ENCODE results near the gene ATP6V0B. TPM values are rescaled to one million over a fixed set of nuclear protein-coding genes. Genes with fewer than 3 reads are reported as not detected.

The ATP6V0B gene
- polyA plus RNA-seq (2013, experiment 1 of 2; ENCODE audit: insufficient read length), result 67.2 TPM
- polyA plus RNA-seq (2013, experiment 2 of 2; ENCODE audit: insufficient read length), result 61.9 TPM

DNA sequence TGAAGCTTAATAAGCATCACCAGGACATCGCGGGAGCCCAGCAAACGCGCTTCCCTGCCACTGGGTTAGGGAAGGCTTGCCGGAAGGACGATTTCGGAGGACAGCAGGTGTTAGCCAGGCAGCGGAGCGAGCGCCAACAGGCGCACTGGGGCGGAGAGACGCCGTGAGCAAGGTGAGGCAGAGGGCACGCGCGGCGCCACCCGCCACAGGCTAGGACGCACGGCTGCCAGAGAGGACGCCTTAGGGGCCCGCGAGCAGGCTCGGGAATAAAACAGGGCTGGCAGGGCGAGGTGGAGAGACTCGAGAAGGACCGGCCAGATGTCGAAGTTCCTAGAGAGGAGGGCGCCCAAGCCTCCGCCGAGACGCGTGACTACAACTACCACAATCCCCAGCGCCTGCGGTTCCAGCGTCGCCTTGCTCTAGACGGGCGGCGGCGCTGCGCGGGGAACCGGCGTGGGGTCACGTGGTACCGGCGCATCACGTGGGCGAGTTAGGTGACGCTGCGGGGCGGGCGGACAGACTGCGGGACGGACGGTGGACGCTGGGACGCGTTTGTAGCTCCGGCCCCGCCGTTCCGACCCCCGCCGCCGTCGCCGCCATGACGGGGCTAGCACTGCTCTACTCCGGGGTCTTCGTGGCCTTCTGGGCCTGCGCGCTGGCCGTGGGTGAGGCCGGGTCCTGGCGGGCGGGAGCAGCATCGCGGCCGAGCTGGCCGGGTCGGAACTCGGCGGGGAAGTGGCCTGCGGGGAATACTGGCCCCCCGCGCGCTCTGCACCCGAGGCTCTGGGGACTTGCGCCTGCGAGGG lies at the start of gene ATP6V0B:
Gene ATP6V0B (plus strand): TSS at position 518 of the 806 bp plus-strand sequence. CDS start 81 bp downstream, at position 599.
- peak; percentile 92 for DNase-seq

GRCh38 chr1:43925846-43926245 lies 48.9 kb upstream of the ATP6V0B start:
- DNase-seq, result peak; percentile 60

GRCh38 chr1:43930168-43930948 lies 44.4 kb upstream of the ATP6V0B start:
- DNase-seq, result no peak

DNA sequence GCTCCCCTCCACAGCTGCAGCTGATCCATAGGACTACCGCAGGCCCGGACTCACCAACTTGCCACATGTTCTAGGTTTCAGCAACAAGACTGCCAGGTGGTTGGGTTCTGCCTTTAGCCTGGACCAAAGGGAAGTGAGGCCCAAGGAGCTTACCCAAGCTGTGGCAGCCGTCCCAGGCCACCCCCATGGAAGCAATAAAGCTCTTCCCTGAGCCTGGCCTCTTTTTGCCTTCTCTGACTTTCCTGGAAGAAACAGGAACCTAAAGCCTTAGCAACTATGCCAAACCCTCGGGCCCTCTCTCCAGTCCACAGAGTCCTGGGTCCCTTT lies 43.8 kb upstream of the ATP6V0B start:
- DNase-seq, result no peak

- no peak for DNase-seq
Observed at GRCh38 chr1:43931711-43932660, 42.8 kb upstream of the ATP6V0B start.

GRCh38 chr1:43932786-43933385 lies 41.9 kb upstream of the ATP6V0B start:
- DNase-seq, result peak; percentile 67

GRCh38 chr1:43933386-43934100 lies 41.2 kb upstream of the ATP6V0B start, which contains the start of gene ARTN:
ARTN (plus strand) TSS chr1:43933801; CDS start chr1:43935657, 1,856 bp downstream.
- DNase-seq, result no peak

DNA sequence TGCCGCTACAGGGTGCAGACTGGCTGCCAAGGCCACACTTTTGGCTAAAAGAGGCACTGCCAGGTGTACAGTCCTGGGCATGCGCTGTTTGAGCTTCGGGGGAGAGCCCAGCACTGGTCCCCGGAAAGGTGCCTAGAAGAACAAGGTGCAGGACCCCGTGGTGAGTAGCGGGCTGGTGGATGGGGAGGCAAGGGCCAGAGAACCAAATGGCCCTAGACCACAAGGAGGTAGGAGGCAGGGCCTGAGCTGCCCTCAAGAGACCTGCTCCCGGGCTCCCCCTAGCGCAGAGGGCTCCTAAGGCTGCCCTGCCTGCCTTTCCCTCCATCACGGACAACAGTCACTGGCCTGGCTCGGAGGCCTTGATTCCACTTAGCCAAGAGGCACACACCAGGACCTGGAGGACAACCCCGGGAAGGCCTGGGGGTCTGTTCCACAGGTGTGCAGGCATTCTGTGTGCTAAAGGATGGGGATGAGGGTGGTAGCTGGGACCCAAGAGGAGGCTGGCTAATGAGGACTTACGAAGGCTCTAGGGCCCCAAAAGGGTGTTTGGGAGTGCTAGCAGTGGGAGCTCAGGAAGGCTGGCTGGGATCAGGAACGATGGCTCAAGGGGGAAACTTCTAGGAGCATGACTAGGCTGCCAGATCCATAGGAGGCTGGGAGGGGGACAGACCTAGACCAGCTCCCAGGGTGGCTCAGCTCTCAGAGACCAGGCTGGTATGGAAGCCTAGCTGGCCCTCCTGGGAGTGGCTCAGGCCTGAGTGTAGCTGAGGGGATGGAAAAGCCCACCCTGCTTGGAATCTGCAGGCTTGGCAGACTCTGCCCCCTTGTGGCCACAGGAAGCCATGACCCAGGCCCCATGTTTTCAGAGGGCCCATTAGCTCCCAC lies 40.4 kb upstream of the ATP6V0B start:
- DNase-seq, result peak; percentile 59

DNA sequence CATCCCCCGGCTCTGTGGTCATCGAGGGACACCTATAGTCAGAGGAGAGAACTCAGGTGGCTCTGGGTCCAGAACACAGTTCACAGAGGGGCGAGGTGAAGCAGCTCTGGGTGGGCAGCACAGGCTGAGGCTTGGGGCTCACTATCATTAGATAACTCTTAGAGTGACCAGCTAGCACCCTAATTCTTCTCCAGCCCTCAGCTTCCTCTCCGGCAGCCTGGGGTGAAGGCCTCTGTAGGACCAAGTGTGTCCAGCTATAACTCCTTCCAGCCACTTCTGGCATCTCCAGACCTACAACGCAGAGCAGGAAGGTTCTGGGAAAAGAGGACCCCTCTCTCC lies 39.8 kb upstream of the ATP6V0B start:
- DNase-seq, result no peak

- no peak for DNase-seq
Observed at GRCh38 chr1:43935711-43936427, 38.9 kb upstream of the ATP6V0B start.

DNA sequence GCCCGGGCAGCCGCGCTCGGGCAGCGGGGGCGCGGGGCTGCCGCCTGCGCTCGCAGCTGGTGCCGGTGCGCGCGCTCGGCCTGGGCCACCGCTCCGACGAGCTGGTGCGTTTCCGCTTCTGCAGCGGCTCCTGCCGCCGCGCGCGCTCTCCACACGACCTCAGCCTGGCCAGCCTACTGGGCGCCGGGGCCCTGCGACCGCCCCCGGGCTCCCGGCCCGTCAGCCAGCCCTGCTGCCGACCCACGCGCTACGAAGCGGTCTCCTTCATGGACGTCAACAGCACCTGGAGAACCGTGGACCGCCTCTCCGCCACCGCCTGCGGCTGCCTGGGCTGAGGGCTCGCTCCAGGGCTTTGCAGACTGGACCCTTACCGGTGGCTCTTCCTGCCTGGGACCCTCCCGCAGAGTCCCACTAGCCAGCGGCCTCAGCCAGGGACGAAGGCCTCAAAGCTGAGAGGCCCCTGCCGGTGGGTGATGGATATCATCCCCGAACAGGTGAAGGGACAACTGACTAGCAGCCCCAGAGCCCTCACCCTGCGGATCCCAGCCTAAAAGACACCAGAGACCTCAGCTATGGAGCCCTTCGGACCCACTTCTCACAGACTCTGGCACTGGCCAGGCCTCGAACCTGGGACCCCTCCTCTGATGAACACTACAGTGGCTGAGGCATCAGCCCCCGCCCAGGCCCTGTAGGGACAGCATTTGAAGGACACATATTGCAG lies 38.2 kb upstream of the ATP6V0B start:
- no peak for DNase-seq

- no peak for DNase-seq
Observed at GRCh38 chr1:43937179-43937865, 37.4 kb upstream of the ATP6V0B start.

GRCh38 chr1:43938383-43938782 lies 36.4 kb upstream of the ATP6V0B start:
- DNase-seq, result no peak

DNA sequence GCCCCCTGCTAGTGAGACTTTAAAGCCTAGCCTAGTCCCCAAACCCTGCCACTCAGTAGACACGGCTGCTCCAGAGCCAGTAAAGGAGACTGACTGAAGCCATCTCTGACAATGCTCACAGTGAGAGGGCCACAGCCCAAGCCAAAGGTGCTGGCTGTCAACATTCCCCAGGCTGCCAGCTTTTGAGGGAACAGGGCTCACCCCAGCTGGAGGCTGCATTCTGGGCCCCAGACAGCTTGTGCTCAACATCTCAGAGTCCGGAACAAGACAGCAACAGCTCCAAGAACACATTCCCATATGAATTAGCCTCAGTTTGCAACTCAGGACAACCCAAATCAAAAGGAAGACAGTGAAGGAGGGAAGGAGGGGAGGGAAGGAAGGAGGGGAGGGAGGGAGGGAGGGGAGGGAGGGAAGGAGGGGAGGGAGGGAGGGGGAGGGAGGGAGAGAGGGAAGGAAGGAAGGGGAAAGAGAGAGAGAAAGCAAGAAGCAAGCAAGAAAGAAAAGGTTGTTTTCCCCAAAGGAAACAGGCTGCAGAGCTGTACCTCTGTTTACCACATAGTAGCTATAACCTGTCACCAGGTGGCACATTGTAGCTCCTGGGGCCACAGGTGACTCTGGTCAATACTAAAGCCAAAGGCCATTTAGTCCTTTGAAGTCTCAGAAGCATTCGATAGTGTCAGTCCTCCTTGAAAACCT lies 35.7 kb upstream of the ATP6V0B start:
- DNase-seq, result no peak

- DNase-seq, result no peak
Observed at GRCh38 chr1:43942411-43942810, 32.3 kb upstream of the ATP6V0B start.

- no peak for DNase-seq
Observed at GRCh38 chr1:43944860-43945259, 29.9 kb upstream of the ATP6V0B start.

GRCh38 chr1:43945674-43946235 lies 29.0 kb upstream of the ATP6V0B start:
- DNase-seq, result no peak
